Stimulated activated CD4-positive, alpha-beta T cell treated with anti-CD3 and anti-CD28 coated beads, Interleukin-12 subunit alpha, Interleukin-12 subunit beta, amount 100 ng/mL, for 48 hours (primary cell): ENCODE measurements around the gene GNAI2.
"Not testable (repeated sequence)": the region's sequence is repeated elsewhere in the genome, so short reads cannot be mapped to it uniquely, and the experiment has no call there.

Source experiments
- DNase-seq, 3 donors: peaks; one replicate each; pipeline ENCODE4 v3.0.0-alpha.2; 2020; ENCODE audit warnings: low read depth in 2 of 3, low spot score in 1 of 3

Gene GNAI2

GRCh38 chr3:50244813-50245212, 8.8 kb downstream of the GNAI2 start:
- not testable (repeated sequence) for DNase-seq

DNA sequence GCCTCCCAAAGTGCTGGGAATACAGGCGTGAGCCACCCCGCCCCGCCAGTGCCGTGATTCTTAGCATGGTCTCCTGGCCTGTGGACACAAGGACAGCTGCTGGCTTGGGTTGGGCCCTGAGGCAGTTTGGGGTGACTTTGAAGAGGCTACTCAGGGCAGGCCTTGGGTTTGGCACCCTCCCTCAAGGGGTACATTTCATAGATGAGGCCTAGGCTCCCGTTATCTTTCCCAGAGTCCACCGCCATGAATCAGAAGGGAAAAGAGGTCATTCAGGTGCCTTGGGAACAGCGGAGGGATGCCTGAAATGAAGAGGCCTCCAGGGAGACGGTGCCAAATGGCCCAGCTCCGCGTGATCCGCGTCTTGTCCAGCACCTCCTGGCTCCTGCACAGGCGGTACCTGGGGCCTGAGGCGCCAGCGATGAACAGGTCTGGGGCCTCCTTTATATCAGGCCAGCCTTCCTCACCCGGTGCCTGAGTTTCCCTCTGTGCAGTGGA, 9.3 kb downstream of the GNAI2 start:
- no peak for DNase-seq

DNA sequence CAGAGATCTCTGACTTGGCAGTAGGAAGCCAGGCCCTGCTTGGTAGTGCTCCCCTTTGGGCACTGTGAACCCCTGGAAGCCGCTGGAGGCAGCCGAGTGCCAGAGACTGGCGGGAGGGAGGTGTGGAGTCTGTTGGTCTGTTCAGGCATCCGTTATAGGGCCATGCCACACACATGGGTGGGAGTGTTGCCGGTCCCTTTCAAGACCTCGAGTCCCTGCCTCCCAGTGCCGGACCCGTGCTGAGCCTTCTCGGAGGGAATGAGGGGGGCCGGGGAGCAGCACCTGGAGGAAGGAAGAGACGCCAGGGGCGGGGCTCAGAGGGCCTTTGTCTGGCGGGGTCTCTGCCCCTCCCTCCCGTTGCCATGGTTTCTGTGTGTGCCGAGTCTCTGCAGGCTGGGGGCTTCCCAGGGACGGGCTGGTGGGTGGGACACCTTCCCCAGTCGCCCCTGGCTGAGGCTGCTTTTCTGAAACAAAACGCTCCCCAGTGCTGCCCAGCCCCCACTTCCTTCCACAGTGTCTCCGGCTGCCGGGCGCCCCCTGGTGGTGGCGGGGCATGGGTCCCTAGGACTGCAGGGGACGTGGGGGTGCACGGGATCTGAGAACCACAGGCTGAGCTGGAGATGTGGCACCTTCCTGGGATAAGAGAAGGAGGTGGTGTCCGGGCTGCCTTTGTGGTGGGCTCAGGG, 10.0 kb downstream of the GNAI2 start:
- DNase-seq, result peak; percentile 87 to 98 (median 95)

DNA sequence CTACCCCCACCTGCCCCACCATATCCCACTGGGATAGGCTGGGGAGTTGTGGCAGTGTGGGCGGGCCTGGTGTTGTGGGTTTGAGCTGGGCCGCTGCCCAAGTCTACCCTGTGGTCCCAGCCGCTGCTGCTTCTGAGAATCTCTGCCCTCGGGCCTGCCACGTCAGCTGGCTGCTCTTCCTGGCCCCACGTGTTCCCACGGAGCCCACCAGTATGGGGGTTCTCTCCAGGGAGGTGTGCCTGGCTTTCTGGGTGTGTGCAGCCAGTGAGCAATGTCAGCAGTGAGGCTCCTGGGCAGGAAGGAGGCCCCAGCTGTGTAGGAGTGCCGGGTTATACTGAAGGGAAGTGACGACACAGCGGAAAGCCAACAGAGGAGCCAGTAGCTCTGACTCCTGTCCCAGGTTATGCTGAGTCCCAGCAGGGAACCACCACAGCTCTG, 10.5 kb downstream of the GNAI2 start:
- DNase-seq, result peak; percentile 80 to 85 (median 80)

DNA sequence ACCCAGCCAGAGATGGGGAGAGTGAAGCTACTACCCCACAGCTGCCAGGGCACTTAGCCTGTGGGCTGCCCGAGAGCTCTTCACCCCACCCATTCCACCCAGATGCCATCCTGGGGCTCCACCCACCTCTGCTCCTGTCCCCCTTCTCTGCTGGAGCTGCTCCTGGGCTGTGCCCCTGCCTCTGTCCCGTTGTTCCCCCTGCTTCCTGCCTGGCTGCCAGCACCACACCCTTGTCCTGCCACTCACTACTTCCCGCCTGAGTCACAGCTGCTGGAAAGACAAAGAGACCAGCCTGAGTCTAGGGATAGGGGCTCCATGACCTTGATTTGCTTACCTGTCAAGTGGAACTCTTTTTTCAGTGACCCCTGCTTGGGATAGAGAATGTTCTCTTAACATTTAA, 12.4 kb downstream of the GNAI2 start:
- DNase-seq, result no peak

DNA sequence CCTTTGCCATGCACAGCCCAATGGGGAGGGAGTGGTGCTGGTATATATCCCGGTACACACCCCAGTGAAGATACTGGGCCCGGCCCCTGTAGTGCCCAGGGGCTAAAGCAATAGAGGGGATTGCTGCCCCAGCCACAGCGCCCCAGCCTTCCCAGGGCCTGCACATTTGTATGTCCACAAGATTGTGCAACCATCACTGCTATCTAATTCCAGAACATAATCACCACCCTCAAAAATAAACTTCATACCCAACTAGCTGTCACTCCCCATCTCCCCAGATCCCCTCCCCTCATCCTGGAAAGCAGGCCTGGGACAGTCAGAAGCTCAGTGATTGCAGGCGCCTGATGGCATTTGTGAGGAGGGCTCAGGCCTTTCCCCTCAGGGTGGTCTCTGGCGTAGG, 13.5 kb downstream of the GNAI2 start:
- no peak for DNase-seq

- no peak for DNase-seq
Measured at GRCh38 chr3:50250514-50250913, 14.5 kb downstream of the GNAI2 start.

GRCh38 chr3:50251220-50251619, 15.2 kb downstream of the GNAI2 start:
- DNase-seq, result no peak

- DNase-seq, result no peak
Measured at GRCh38 chr3:50254577-50255250, 18.7 kb downstream of the GNAI2 start.

DNA sequence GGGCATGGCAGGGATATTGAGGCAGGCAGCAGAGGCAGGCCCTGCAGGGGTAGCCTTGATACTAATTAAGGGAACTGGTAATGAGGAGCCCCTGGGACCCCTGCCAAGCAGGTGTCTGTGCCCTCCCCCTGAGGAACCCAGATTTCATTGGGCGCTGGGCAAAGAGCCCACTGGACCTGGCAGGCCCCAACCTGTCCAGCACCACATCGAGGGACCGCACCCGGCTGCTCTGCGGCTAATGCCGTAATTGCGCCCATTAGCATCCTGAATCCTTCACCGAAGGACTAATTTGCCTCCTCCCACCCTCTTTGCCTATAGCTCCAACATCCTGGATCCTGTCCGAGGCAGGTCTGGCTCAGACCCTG, 19.2 kb downstream of the GNAI2 start:
- DNase-seq, result no peak

GRCh38 chr3:50256978-50257890, 21.2 kb downstream of the GNAI2 start:
- DNase-seq, result no peak

DNA sequence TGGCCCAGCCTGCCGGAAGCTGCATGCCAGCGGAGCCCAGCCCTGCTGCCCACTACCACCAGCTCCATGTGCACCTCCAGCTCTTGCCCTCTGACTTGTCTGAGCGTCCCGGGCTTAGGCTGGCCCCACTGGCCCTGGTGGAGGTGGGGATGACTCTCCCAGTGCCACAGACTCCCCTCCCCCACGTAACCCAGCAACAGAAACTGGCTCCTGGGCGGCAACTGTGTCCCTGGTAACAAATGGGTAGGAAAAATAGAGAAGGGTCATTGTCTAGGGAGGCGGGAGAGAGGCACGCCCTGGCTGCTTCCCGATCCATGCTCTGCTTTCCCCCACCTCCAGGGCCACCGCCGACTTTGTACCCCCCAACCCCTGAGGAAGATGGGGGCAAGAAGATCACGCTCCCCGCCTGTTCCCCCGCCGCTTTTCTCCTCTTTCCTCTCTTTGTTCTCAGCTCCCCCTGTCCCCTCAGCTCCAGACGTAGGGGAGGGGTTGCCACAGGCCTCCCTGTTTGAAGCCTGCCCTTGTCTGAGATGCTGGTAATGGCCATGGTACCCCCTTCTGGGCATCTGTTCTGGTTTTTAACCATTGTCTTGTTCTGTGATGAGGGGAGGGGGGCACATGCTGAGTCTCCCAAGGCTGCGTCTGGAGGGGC, 22.2 kb downstream of the GNAI2 start:
- DNase-seq, result no peak

DNA sequence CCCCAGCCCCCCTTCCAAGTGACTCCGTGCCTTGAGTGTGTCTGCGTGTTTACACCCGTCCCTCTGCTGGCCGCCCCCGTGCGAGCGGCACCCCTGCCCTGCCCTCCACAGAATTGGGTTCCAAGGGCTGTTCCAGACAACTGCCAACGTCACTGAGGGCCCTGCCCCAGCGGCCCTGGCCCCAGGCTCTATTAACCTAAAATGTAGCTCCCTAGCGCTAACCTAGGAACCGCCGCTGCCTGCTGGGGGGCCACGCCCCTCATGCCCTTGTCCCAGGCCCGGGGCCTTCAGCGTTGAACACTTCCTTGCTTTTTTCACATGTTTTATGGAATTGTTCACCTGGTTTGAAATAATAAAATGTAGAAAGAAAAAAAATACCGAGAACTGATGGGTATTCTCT, 23.0 kb downstream of the GNAI2 start:
- no peak for DNase-seq

- no peak for DNase-seq
Measured at GRCh38 chr3:50259432-50260026, 23.5 kb downstream of the GNAI2 start.

DNA sequence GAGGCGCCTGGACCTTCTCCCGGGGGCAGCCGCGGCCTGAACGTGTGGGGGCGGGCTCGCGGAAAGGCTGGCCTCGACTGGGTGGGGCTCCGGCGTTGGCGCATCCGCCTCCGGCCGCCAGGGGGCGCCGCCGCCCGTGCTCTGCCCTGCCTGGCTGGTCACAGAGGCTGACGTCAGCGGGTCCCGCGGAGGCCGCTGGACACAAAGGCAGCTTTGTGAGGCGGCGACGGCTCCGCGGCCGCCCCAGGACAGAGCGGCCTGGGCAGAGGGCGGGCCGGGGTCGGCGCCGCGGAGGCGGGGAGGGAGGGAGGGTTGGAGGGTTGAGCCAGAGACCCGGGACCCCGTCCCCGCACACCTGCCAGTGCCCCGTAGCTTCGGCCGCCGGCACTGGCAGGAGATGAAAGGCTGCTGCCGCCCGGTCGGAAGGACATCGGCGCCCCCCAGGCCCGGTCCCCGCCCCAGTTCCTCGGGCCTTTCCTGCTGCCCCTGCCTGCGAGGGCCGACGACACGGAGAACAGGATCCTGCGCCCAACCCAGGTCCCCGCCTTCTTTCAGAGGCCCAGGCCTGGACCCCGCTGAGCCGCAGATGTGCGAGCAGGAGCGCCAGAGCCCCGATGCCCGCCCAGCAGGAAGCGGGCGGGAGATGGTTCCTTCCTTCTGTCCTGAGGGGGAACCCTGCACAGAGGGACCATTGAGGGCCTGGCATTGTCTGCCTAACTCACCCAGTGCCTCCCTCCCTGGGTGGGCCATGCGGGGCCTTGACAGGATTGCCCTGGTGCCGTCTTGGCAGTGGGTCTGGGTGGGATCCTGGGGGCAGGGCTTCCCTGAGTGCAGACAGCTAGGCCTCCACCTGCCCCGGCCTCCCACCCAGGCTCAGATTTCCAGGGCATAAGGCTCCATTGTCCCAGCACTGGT, 24.3 kb downstream of the GNAI2 start:
- peak; percentile 74 to 84 (median 74) for DNase-seq

DNA sequence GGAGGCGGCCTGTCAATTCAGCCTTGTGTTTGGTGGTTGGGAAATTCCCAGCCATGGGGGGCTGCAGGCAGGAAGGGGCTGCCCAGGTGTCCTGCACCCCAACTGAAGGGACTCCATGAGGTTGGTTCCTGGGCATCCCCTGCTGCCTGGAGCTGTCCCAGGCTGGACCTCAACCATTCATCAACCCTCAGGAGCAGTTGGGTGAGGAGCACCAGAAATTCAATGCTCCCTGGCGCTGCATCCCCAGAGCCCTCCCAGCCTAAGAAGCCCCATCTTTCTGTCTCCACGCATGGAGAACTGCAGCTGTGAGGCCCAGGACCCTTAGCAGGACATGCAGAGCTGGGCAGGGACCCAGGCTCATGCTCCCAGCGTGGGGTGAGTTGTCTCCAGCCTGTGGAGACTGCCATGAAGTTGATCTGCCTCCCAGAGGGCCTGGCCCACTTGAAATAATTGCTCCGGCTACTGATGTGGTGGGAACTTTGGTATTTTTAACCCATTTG, 25.0 kb downstream of the GNAI2 start:
- no peak for DNase-seq

- DNase-seq, result no peak
Measured at GRCh38 chr3:50261505-50261904, 25.5 kb downstream of the GNAI2 start.

DNA sequence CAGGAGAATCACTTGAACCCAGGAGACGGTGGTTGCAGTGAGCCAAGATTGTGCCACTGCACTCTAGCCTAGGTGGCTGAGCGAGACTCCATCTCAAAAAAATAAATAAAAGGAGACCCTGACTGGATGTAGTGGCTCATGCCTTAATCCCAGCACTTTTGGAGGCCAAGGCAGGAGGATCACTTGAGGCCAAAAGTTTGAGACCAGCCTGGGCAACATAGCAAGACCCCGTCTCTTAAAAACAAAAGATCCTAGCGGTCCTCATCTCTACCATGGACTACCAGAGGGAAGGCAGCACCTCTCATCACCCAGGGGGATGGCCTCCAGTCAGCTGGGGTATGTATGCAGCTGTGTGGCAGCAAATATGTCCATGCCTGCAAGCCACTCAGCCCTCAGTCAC, 26.2 kb downstream of the GNAI2 start:
- not testable (repeated sequence) for DNase-seq

- no peak for DNase-seq
Measured at GRCh38 chr3:50262778-50263177, 26.8 kb downstream of the GNAI2 start.
